Neural crest cell (in vitro differentiated cells): ENCODE results near the gene FSTL3. TPM values are rescaled to one million over a fixed set of nuclear protein-coding genes. Genes with fewer than 3 reads are reported as not detected.

Experiments used
- DNase-seq: peaks from one replicate; pipeline ENCODE4 v3.0.0; 2021; ENCODE audit warnings: low read depth, mixed read lengths, low spot score
- H3K27ac Mint-ChIP-seq: one replicate; pipeline ENCODE4 v1.8.0; 2021; ENCODE audit warnings: mild to moderate bottlenecking, mixed read lengths; ENCODE audit not compliant: unreplicated experiment
- H3K27me3 Mint-ChIP-seq: 2 replicates; pipeline ENCODE4 v1.8.0; 2021; ENCODE audit warnings: low read depth, mild to moderate bottlenecking, mixed read lengths
- H3K36me3 Mint-ChIP-seq: 2 replicates; pipeline ENCODE4 v1.8.0; 2021; ENCODE audit warnings: low read depth, mild to moderate bottlenecking, mixed read lengths
- H3K4me1 Mint-ChIP-seq: 2 replicates; pipeline ENCODE4 v1.8.0; 2021; ENCODE audit warnings: mixed read lengths
- H3K4me3 Mint-ChIP-seq: one replicate; pipeline ENCODE4 v1.8.0; 2021; ENCODE audit warnings: mild to moderate bottlenecking, mixed read lengths
- H3K9me3 Mint-ChIP-seq: 2 replicates; pipeline ENCODE4 v1.8.0; 2021; ENCODE audit warnings: mixed read lengths
- total RNA-seq: library from RNA; stranded (reverse); gene quantifications from 2 replicates; pipeline ENCODE4 v1.2.1, GENCODE V29; 2021
- TF ChIP-seq, protein P1 (sequence below): fragments of 200-600 bp; sonication (generic); conservative IDR thresholded peaks from 2 replicates; pipeline ENCODE4 v1.5.0; 2021; ENCODE audit warnings: antibody characterized with exemption, mild to moderate bottlenecking

The FSTL3 gene
- total RNA-seq, 1 donor from 2014 or later = 8.9 TPM

- no peaks in the 10 kb centered on the region for H3K27me3 Mint-ChIP-seq
- TF ChIP-seq, protein P1, sequence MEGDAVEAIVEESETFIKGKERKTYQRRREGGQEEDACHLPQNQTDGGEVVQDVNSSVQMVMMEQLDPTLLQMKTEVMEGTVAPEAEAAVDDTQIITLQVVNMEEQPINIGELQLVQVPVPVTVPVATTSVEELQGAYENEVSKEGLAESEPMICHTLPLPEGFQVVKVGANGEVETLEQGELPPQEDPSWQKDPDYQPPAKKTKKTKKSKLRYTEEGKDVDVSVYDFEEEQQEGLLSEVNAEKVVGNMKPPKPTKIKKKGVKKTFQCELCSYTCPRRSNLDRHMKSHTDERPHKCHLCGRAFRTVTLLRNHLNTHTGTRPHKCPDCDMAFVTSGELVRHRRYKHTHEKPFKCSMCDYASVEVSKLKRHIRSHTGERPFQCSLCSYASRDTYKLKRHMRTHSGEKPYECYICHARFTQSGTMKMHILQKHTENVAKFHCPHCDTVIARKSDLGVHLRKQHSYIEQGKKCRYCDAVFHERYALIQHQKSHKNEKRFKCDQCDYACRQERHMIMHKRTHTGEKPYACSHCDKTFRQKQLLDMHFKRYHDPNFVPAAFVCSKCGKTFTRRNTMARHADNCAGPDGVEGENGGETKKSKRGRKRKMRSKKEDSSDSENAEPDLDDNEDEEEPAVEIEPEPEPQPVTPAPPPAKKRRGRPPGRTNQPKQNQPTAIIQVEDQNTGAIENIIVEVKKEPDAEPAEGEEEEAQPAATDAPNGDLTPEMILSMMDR = no peak
- H3K9me3 Mint-ChIP-seq = no peaks in the 10 kb centered on the region
- H3K36me3 Mint-ChIP-seq = no peaks in the 10 kb centered on the region
- H3K4me3 Mint-ChIP-seq = no peak overlapping the region
- H3K27ac Mint-ChIP-seq = no peak overlapping the region
- peaks cover 14% of the 10 kb centered on the region for H3K4me1 Mint-ChIP-seq
- DNase-seq = no peak
Measured at GRCh38 chr19:657611-658010, 18.6 kb upstream of the FSTL3 start.

DNA sequence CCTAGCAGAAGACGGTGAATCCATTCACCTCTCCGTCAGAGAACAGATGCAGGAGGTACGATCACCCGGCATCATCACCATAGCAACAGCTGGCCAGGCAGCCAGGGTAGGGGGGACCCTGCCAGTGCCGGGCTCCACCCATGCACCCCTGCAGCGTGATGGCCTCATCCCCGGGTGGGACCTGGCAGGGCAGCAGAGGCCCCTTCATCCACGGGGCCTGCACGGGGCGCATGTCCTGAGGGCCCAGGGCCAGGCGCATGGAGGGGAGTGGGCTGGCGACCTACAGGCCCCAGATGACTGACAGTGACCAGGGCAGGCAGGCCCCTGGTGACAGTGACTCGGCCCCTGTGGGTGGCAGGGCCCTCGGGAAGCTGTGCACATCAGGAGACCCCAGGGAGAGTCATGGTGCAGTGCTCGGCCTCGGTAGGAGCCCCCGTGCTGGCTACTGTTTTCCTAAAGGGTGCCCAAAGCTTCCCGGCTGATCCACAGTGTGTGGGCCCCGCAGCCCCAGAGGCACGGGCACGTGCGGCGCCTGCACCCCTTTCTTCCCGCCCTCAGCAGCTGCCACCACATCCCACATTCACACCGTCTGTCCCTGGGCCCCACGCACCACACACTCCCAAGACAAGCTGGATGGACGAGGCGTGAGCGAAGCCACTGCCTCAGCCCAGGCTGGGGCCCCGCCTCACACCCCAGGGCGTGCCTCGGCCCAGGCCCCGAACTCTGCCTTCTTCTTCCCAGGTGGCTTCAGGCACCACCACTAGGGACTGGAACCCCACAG, 17.9 kb upstream of the FSTL3 start:
- H3K4me3 Mint-ChIP-seq = no peak overlapping the region
- H3K27ac Mint-ChIP-seq = no peak overlapping the region
- no peaks in the 10 kb centered on the region for H3K9me3 Mint-ChIP-seq
- H3K27me3 Mint-ChIP-seq = no peaks in the 10 kb centered on the region
- DNase-seq = no peak
- peaks cover 14% of the 10 kb centered on the region for H3K4me1 Mint-ChIP-seq
- no peaks in the 10 kb centered on the region for H3K36me3 Mint-ChIP-seq
- TF ChIP-seq, protein P1 = no peak

DNA sequence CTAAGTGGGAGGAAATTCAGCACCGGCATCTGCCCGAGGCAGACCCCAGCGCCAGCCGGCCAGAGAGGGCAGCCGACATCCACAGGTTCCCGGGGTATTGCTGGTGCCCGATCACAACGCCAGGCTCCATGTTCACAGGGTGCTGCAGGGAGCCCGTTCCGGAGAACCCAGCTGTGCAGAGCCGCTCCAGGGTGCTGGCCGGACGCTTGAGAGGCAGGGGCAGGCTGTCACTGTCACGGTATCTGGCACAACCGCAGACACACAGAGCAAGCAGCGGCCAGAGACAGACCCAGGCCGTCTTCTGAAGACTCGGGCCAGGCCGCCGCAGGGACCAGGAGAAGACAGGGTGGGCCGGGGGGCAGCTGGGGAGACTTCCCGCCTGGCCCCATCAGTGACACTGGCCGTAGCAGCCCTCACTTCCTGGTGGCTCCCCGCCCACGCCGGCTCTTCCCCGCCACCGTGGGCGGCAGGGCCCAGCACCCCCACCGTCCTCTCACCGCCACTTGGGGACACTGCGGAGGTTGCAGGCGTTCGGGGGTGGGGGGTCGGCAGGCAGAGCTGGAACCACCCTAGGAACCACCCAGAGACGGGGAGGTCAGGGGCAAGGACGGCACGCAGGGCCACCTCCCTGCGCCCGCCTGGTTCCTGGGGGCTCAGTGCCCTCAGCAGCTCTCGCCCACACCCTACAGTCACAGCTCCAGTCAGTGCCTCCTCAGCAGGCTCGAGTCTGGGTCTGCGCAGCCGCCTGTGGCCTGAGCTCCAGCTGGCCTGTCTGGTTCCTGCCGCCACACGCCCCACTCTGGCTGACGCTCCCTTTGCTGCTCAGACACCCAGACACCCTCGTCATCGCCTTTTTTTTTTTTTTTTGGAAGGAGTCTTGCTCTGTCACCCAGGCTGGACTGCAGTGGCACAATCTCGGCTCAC, 17.0 kb upstream of the FSTL3 start:
- DNase-seq = no peak
- Mint-ChIP-seq H3K4me1 (peaks cover 18% of the 10 kb centered on the region), H3K27ac (no peak overlapping the region), H3K4me3 (peak overlapping the region; percentile 67), H3K27me3 (no peaks in the 10 kb centered on the region), H3K36me3 (no peaks in the 10 kb centered on the region), H3K9me3 (no peaks in the 10 kb centered on the region)
- TF ChIP-seq, protein P1 = no peak

DNA sequence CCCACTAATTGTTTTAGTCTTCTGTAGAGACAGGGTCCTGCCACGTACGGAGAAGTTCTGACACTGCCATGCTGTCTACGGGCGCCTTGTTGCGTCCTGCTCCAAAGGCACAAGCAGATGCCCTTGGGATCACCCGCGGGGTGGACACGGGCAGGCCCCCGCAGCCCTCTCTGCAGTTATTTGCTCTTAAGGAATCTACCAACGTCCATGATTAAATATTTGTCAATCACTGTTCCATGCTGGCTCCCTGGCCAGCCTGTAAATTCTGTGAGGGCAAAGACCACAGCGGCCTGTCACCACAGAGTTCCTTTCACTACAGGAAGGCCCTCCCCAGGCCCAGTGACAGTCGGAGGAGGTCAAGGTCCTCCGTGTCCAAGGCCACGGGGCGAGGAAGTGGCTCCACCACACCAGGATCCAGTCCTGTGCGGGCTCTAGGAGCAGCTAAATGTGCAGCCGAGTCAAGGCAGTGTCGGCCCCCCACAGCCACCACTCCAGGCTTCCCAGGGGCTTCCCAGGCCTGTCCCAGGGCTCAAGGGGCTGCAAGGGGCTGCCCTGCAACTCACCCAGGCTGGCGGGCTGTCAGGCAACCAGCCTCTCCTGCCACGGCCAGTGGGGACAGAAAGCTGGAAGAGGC, 15.3 kb upstream of the FSTL3 start:
- no peak for DNase-seq
- TF ChIP-seq, protein P1 = no peak
- peaks cover 23% of the 10 kb centered on the region for H3K4me1 Mint-ChIP-seq
- peaks cover 2% of the 10 kb centered on the region for H3K36me3 Mint-ChIP-seq
- no peak overlapping the region for H3K27ac Mint-ChIP-seq
- no peaks in the 10 kb centered on the region for H3K9me3 Mint-ChIP-seq
- H3K27me3 Mint-ChIP-seq = peaks cover 5% of the 10 kb centered on the region
- H3K4me3 Mint-ChIP-seq = peak overlapping the region; percentile 86

DNA sequence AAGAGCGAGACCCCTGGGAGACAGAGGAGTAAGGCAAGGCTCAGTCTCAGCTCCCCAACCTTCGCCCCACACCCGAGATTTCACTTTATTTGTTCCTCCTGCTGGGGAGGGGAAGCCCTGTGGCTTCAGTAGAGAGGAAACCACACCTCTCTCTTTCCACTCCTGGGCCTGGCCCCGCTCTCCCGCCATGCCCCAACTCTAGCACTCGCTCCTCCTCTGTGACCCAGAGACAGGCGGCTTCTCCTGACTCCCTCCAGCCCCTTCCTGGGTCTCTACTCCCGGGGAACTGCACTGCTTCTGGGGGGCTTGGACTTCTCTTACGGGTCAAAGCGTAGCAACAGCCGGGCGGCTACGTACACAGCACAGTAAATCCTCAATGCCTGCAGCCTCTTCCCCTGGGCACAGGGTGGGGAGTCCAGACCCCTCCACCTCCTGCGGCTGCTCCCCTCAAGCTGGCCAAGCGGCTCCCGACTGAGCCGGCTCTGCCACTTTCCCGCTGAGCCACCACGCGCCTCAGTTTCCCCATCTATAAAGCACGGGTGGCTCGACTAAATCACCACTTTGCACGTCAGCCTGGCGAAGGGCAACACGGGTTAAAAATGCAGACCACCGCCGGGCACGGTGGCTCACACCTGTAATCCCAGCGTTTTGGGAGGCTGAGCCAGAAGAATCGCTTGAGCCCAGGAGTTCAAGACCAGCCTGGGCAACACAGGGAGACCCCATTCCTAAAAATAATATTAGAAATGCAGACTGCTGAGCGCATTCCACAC, 14.6 kb upstream of the FSTL3 start:
- Mint-ChIP-seq H3K27me3 (peaks cover 5% of the 10 kb centered on the region), H3K27ac (no peak overlapping the region), H3K9me3 (no peaks in the 10 kb centered on the region), H3K36me3 (peaks cover 2% of the 10 kb centered on the region), H3K4me3 (peak overlapping the region; percentile 86), H3K4me1 (peaks cover 23% of the 10 kb centered on the region)
- TF ChIP-seq, protein P1 = no peak
- DNase-seq = no peak
